Raji (cell line): ENCODE measurements around the gene RBMS3.

ENCODE experiments used
- POLR2A ChIP-seq: IDR thresholded peaks from 2 replicates; pipeline ENCODE4 v1.6.1; 2011; ENCODE audit warnings: low read depth, low read length, control low read depth; ENCODE audit not compliant: insufficient read depth

The RBMS3 gene

DNA sequence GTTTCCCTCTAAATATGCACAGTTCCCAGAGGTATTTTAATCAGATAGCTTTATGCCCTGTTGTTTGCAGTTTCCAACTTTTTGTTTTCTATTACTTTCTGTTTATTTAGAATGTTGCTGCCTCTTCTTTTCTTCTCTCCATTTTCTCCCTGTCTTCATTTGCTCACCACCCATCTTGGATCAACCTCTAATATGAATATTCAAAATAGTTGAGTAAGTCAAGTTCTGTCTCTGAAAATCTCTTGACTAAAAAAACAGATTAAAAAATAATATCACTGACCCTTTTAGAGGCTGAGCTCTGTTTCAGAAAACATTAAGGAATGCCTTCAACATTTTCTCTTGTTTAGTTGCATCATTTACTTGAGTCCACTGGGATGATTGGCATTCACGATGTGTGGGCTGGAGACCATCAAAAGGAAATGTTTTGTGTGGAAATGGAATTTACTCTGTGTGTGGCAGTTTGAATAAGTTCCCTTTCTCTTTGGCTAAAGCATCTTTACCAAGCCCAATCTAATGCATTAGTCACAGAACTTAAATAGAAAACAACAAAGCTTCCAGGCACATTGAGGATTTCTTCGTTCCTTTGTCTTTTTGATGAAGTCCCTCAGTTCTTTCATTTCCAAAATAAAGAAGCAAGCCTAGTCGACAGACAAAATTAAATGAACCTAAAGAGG, 691.6 kb downstream of the RBMS3 start:
- no peak for TF ChIP-seq POLR2A

DNA sequence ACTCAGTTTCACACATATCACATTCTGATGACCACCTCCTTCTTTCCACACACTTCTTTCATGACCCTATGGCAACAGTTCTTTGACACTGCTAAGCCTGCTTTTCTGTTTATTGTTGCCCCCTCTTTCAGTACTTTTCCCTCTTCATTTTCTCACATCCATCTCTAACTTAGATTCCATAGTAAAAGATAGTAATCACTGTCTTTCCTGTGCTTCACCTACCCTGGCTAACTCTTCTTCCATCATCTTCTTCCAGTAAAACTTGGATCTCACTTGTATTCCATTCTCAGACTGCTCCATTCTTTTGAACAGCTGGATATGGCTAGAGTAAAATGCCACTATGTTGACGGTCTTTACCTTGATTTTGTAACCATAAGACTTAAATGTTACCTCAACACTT, 692.9 kb downstream of the RBMS3 start:
- TF ChIP-seq POLR2A = no peak

DNA sequence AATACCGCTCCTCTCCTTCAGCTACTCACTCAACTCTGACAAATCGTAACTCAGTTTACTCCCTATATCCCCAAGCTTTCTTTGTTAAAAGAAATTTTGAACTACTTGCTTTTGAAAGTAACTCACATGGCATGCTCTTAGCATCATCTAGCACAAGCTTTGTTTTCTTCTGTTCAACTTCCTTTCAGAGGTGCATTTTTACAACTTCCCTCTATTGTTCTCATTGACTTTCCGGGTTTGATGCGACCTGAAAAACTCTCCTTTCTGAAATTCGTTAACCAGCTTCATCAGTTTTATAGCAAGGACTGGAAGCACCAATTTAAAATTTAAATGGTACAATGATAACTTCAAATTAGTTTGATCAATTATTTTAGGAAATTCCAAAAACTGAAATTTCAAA, 696.0 kb downstream of the RBMS3 start:
- TF ChIP-seq POLR2A = no peak

DNA sequence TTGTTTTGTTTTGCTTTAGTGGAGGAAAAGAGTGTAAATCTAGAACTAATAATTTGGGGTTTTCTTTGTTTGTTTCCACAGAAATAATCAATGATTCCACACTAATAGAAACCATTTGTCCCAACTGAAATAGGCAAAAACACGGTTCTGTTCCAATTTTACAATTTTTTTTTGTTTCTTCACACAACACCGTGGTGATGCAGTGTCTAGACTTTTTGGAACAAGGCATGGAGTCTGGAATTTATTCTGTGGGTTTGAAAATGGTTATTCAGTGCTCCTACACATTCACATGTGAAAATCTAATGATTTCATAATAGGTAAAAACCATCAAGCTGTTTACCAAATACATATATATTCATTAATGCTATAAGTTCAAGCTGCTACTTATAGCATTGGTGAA, 696.5 kb downstream of the RBMS3 start:
- TF ChIP-seq POLR2A = no peak

DNA sequence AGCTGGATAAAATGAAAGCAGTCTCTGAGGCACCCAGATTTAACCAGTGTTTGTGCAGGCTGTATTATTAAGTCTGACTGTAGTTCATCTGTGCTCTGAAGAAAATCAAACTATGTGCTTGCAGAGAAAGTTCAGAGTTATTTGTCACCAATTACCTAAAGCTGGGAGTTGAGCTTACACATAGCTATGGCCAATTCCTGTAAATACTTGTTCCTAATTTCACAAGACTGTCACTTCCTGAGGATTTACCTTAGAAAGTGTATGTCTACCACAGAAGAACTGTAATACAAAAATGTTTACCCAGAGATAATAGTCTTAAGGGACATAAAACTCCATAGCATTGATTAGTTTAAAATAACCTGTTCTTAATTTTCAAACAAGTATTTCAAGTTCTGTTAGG, 697.2 kb downstream of the RBMS3 start:
- TF ChIP-seq POLR2A = no peak

DNA sequence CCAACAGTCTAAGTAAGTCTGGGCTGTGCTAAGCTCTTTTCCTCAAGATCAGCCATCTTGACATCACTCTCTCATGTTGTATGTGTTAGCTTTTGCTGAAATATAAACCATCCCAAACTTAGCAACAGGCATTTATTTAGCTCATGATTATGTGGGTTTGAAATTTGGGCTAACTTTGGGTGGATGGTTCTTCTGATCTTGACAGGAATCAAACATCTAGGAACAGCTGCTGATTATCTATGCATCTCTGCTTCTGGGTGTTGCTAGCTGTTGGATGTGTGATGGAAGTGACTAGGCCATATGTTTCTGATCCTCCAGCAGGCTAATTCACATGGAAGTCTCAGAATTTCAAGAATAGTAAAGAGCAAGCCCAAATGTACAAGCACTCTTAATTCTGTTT, 710.3 kb downstream of the RBMS3 start:
- TF ChIP-seq POLR2A = no peak

DNA sequence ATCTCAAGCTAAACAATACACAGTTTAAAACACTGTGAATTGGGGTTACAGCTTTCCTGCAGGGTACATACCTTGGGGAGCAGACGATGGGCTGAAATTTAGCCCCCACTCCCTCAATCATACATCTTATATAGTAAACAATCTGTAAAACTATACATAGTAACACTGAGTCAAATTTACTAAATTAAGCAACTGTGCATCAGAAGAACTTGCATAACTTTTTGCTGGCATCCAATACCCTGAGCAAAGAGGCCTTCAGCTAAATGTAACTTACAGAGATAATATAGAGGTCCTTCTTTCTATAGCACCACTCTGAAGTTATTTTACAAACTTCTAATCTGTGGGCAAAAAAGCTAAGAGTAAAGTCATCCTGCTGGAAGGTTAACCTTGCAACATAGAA, 721.9 kb downstream of the RBMS3 start:
- no peak for TF ChIP-seq POLR2A

DNA sequence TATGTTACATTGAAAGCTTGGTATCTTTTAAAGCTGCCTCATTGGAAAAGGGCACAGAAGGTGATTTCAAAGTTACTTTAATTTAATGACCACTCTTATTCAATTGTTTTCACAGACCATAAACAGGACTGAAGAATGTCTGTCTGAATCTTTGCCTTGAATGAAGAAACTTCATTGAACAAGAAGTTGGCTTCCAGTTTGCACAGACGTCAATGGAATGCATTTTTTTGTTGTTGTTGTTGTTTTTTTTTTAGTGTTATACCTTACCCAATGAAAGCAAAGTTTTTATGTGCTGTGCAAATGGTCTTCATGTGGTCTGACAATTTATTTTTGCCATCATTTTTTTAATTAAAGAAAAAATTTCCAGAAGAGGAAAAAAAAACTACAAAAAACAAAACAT, 722.9 kb downstream of the RBMS3 start:
- TF ChIP-seq POLR2A = no peak

DNA sequence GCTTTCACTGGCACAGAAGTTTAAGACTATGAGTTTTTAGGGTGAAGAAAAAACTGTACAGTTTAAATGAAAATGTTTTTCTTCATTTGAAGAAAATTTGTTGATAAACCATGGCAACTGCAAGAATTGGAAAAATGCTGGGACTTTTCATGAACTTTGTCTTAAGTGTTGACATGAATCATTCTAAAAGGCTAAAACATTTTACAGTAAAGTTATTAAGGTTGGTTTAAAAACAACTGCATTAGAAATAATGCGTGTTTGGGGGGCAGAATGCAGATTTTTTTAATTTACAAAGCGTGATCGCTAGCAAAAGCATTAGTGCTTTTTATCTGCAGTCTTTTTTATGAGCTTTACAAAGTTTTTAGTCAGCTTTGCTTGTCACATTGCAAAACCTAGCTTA, 723.6 kb downstream of the RBMS3 start:
- no peak for TF ChIP-seq POLR2A

DNA sequence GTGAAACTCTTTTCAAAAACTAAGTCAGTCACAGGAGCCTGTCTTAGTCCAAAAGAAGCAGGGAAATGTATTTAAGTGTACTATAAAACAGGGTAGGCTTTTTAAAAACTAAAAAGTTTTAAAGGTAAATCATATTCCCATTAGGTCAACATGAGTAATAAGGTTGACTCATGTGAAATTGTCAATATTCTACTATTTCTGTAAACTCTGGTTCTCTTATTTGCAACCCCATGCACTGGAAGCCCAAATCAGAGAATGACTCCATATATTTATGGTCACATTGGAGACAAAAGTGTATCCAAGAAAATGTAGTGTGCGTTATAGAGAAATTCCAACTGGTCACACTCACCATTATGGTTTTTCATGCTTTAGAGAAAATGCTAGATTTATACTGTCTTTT, 725.2 kb downstream of the RBMS3 start:
- TF ChIP-seq POLR2A = no peak

DNA sequence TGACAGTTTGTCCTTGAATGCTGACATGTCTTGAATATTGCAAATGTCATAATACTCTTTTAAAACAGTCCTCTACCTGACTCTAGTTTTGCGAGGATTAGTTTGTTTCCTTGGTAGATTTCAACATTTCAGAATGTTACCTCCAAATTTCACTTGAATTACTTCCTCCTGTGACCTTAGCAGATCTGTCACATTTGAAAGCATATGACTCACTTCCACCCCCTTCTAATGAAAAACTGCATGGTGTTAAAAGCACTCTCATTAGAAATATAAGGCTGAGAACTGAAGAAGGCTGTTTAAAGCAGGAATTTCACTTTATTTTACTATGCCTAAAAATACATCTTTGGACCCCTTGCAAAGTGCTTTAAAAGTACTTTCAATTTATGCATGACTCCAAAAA, 726.8 kb downstream of the RBMS3 start:
- no peak for TF ChIP-seq POLR2A

DNA sequence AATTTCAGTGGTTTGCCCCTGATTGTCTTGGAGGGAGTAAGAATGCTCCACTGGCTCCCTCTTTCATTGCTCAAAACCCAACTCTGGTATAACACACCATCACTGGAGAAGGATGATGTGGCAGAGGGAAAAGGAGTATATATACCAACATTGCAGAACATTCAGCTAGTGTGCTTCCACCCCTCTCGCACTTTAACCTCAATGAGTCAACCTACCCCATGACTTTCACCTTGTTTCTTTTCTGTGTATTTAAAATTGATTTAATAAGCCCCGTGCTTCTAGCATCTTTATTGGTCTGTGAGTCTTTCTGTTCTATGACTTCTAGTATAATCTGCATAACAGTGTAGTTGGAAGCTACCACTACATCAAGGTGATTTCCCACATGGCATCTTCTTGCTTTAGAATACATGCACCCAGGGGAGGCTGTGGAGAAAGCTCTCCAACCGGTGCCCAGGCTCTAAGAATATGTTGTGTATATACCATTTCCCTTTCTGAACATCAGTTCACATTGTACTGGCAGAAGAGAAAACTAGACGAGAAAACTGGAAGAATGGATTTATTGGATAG, 730.4 kb downstream of the RBMS3 start:
- TF ChIP-seq POLR2A = no peak

DNA sequence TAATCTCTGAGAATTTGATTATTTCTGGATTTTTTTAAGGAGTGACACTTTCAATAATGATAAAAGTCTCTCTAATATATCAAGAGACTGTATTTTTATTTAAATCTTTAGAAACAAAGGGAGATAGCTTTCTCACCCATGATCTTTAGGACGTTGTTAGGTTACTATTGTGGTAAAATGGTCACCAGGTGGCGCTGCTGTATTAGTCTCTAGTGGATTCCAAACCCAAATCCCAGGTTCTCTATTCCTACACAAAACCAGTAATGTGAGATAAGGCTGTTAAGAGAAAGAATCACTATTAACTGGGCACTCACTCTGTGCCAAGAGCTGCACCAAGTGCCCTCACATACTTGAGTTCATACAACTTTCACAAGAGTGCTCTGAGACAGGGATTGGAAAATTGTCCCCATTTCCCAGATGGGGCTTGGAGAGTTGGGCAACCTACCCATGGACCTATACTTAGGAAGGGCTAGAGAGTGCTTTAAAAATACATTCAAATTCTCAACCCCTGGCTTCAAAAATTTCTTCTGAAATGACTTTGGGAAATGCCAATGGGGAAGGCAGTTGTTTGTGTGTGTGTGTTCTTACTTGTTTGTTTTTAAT, 732.2 kb downstream of the RBMS3 start:
- no peak for TF ChIP-seq POLR2A

DNA sequence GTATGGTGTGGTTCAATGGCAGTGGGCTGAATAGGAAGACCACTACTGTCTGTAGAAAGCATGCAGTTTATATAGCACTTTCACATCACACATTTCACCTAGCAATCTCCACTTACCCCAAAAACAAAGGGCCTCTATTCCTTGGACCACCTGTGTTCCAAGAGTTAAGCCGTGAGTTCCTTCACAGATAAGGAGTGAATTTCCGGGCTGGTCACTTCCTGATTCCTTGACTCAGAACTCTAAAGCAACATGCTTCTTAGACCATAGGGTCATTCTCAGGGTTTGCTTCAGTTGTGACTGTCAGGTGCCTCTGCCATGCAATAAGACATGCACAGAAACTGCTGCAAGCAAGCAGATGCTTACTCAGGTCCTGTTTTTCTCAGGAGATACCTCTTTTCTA, 737.0 kb downstream of the RBMS3 start:
- TF ChIP-seq POLR2A = no peak

DNA sequence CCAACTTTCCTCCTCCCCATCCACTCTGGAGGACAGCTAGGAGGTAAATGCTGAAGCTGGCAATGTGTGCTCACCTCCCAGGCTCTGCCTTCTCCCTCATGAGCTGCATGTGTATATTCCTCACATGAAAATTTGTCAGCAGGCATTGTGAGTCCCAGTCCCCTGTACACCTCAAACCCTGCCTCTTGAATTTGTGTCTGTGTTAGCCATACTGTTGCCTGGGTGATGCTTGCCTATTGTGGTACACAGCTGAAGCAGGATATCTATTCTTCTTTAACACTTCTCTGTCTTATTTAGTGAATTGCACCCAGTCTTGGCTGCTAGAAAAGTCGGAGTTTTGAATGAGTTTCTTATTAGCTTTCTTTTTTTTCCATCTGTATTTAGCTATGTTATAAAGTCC, 739.5 kb downstream of the RBMS3 start:
- no peak for TF ChIP-seq POLR2A

DNA sequence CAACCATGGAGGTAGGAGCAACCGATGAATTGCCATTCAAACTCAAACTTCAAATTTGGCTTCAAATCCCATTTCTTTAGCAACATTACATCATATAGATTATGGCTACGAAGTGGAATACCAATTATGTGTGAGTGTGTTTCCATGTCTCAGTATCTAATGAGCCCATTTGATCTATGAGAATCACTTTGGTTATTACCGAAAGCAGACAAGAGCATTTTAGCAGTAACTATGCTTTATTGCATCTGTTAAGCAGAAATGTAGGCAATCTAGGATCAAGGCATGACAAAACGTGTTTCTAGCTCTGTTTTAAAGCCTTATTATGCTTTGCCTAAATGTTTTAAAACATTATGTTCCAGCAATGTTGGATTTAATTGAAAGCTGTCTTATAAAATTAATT, 743.6 kb downstream of the RBMS3 start:
- no peak for TF ChIP-seq POLR2A

DNA sequence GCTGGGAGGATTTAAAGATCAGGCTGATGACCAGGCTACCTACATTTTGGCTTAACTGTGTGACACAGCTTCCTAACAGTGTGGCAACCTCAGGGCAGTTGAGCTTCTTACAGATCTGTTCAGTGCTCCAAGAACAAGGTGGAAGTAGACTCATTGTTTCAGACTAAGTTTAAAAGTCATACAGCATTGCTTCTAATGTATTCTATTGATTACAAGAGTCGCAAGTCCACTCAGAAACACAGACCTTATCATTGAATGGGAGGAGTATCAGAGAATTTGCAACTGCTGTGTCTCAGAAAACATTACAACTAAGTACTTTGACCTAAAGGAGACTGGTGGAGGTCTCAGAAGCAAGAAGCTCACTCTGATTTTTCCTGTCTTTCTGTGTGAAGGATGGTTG, 746.0 kb downstream of the RBMS3 start:
- no peak for TF ChIP-seq POLR2A
